ENCODE measurements around the gene RAB7B.

GRCh38 chr1:206021626-206022365 lies 18.6 kb upstream of the RAB7B start:
- no peak for TF ChIP-seq POLR2A (IDR thresholded peaks at IDR 0.05; ENCODE audit: low read length)
- TF ChIP-seq GATA1 (IDR thresholded peaks at IDR 0.05; ENCODE audit: low read depth, low read length) = no peak
